ENCODE measurements around the gene HLA-B. TPM values are rescaled to one million over a fixed set of nuclear protein-coding genes. Genes with fewer than 3 reads are reported as not detected.

HLA-B gene
- total RNA-seq, 1 experiment from 2014 or later = 68.6 TPM

GRCh38 chr6:31353384-31353945, 3.5 kb downstream of the HLA-B start:
- Mint-ChIP-seq H3K36me3 (ENCODE audit: insufficient read depth in 1 of 3, low read depth in 3 of 3) (peaks cover 6 to 18% (median 10%) of the 10 kb centered on the region in 3 experiments), H3K27me3 (ENCODE audit: low read depth) (peaks cover 91% of the 10 kb centered on the region), H3K9me3 (no peaks in the 10 kb centered on the region), H3K4me3 (no peak overlapping the region; a peak in 1 of 5 replicates), H3K27ac (no peak overlapping the region), H3K4me1 (peaks cover 4 to 11% of the 10 kb centered on the region in 2 experiments)
- H2BK5ac ChIP-seq (ENCODE audit: insufficient read length, low read length) = no peak overlapping the region
- H3K4me2 ChIP-seq (ENCODE audit: insufficient read depth, insufficient read length, low read length) = no peak overlapping the region
- H3K23ac ChIP-seq (ENCODE audit: insufficient read length, low read depth, low read length) = no peak overlapping the region
- no peak overlapping the region for H2AK5ac ChIP-seq (ENCODE audit: insufficient read length, low read length)
- H4K20me1 ChIP-seq (ENCODE audit: control insufficient read depth, insufficient read depth, insufficient read length) = no peaks in the 10 kb centered on the region
- H2BK12ac ChIP-seq (ENCODE audit: insufficient read length, low read depth, low read length) = no peak overlapping the region
- no peak overlapping the region for H2AFZ ChIP-seq (ENCODE audit: low read length)
- no peak overlapping the region for H3K4ac ChIP-seq (ENCODE audit: low read depth, low read length)
- H2BK120ac ChIP-seq (ENCODE audit: low read depth, low read length, poor library complexity, severe bottlenecking) = no peak overlapping the region
- H3K56ac ChIP-seq (ENCODE audit: insufficient read length, low read depth, low read length) = no peak overlapping the region
- H3K23me2 ChIP-seq (ENCODE audit: insufficient read length, low read depth, low read length, poor library complexity, severe bottlenecking) = no peaks in the 10 kb centered on the region
- no peak overlapping the region for H3K9ac ChIP-seq (ENCODE audit: extremely low read depth, insufficient read length, low read length)
- no peak for TF ChIP-seq CTCF (conservative IDR thresholded peaks at IDR 0.05)
- no peak overlapping the region for H3K18ac ChIP-seq (ENCODE audit: insufficient read length, low read depth, low read length)
- no peaks in the 10 kb centered on the region for H3K4me1 ChIP-seq (ENCODE audit: insufficient read depth, low read length)
- no peak overlapping the region for H3K27ac ChIP-seq (ENCODE audit: insufficient read length, low read depth, low read length)
- DNase-seq = no peak
- no peak overlapping the region for H3K14ac ChIP-seq (ENCODE audit: insufficient read depth, low read length)
- H4K8ac ChIP-seq (replicated peaks; ENCODE audit: insufficient read length, low read depth, low read length) = no peak overlapping the region
- H4K5ac ChIP-seq (ENCODE audit: insufficient read length, low read depth, low read length) = no peak overlapping the region
- no peaks in the 10 kb centered on the region for H3K79me2 ChIP-seq (ENCODE audit: insufficient read depth, low read length)
- no peak overlapping the region for H2BK15ac ChIP-seq (ENCODE audit: low read depth, low read length)
- H3T11ph ChIP-seq (ENCODE audit: low read length) = no peak overlapping the region
- no peaks in the 10 kb centered on the region for H3K9me3 ChIP-seq (ENCODE audit: control insufficient read depth, low read depth, low read length)
- H4K91ac ChIP-seq (ENCODE audit: insufficient read length, low read depth, low read length) = no peak overlapping the region
- H3K79me1 ChIP-seq (ENCODE audit: insufficient read depth, low read depth, low read length, poor library complexity, severe bottlenecking) = no peaks in the 10 kb centered on the region
- no peak overlapping the region for H2BK20ac ChIP-seq (ENCODE audit: low read depth, low read length, poor library complexity, severe bottlenecking)
- WGBS (ENCODE audit: extremely low coverage, insufficient read length, low lambda C conversion rate) = no CpG with 5 or more reads among the region's 6 CpGs
- H3K27me3 ChIP-seq (ENCODE audit: insufficient read depth, low read length) = peaks cover 3% of the 10 kb centered on the region; the same call in 1 of the 2 replicates
